ENCODE data around the gene RFX4.

GRCh38 chr12:106566771-106567170 is 16.0 kb upstream of the RFX4 start:
- TF ChIP-seq CTCF (IDR thresholded peaks at IDR 0.05; ENCODE audit: borderline replicate concordance, extremely low read depth, low read length, poor library complexity, severe bottlenecking): no peak
- TF ChIP-seq EZH2 (IDR thresholded peaks at IDR 0.05; ENCODE audit: borderline replicate concordance, low read depth, low read length, severe bottlenecking): no peak
